Esophagus (tissue), 2 donors: ENCODE measurements around the gene SGSH. TPM values are rescaled to one million over a fixed set of nuclear protein-coding genes. Genes with fewer than 3 reads are reported as not detected.

Source experiments
- H3K27ac ChIP-seq, 2 donors: one replicate each; pipeline ENCODE4 v1.5.1; 2013; ENCODE audit warnings: low read depth in 2 of 2, mild to moderate bottlenecking in 2 of 2, inconsistent platforms in 1 of 2, low read length in 1 of 2, moderate library complexity in 1 of 2
- H3K27me3 ChIP-seq, 2 donors: one replicate each; pipeline ENCODE4 v1.6.1; 2013; ENCODE audit warnings: low read length in 2 of 2, control low read depth in 1 of 2, mild to moderate bottlenecking in 1 of 2; ENCODE audit not compliant: insufficient read depth in 2 of 2, control insufficient read depth in 1 of 2
- H3K36me3 ChIP-seq, 2 donors: one replicate each; pipeline ENCODE4 v1.6.1; 2013; ENCODE audit warnings: low read length in 1 of 2; ENCODE audit not compliant: control insufficient read depth in 2 of 2, insufficient read depth in 2 of 2
- H3K4me1 ChIP-seq, 2 donors: one replicate each; pipeline ENCODE4 v1.6.1; 2013; ENCODE audit warnings: low read length in 1 of 2; ENCODE audit not compliant: control insufficient read depth in 2 of 2, insufficient read depth in 2 of 2
- H3K4me3 ChIP-seq, 2 donors: one replicate each; pipeline ENCODE4 v1.5.1; 2013; ENCODE audit warnings: low read length in 2 of 2, mild to moderate bottlenecking in 2 of 2, low read depth in 1 of 2, moderate library complexity in 1 of 2
- H3K9me3 ChIP-seq, 2 donors: one replicate each; pipeline ENCODE4 v1.6.1; 2013; ENCODE audit warnings: mild to moderate bottlenecking in 2 of 2, low read depth in 1 of 2, low read length in 1 of 2, moderate library complexity in 1 of 2; ENCODE audit not compliant: control insufficient read depth in 2 of 2, insufficient read depth in 1 of 2
- WGBS, 2 donors: extraction: QIAGEN DNeasy Blood & Tissue Kit; methylation state at CpG; one replicate each; pipeline ENCODE4 v1.1.7; 2013; 5-methylcytosine and 5-hydroxymethylcytosine counted together
- polyA plus RNA-seq, 2 donors: library from polyadenylated mRNA; stranded (reverse); fragments of 200-250 nt; gene quantifications; one replicate each; pipeline ENCODE4 v1.2.3, GENCODE V29; 2013
- donor health status: healthy with polysubstance abuse.
- donor health status: Bipolar disorder and iron deficiency.

The SGSH gene
- polyA plus RNA-seq, 2 donors = 16.5 to 20.4 TPM

DNA sequence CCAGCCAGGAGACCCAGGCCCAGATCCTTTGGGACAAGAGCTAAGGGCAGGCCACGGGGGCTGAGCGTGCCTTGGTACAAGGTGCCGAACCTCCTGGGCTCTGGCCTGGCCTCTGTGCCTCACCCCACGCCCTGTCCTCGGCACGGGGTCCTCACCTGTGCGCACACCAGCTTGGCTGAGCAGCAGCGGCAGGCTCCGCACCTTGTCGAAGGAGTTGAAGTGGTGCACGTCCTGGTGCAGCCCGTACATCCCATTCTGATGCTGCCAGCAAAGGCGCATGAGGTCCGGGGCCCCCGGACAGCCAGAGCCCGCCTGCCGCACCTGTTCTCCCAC lies 5.3 kb downstream of the SGSH start:
- Histone ChIP-seq H3K27ac (no peak overlapping the region), H3K36me3 (peaks cover 20 to 48% of the 10 kb centered on the region in 2 donors), H3K4me1 (peaks cover 0 to 4% of the 10 kb centered on the region in 2 donors), H3K4me3 (no peak overlapping the region), H3K27me3 (no peaks in the 10 kb centered on the region), H3K9me3 (no peaks in the 10 kb centered on the region)
- WGBS, 2 donors = 92 to 93% methylated on average over 17 of the region's 17 CpGs

- Histone ChIP-seq H3K27me3 (no peaks in the 10 kb centered on the region), H3K9me3 (no peaks in the 10 kb centered on the region), H3K4me1 (peaks cover 0 to 4% of the 10 kb centered on the region in 2 donors), H3K27ac (no peak overlapping the region), H3K4me3 (no peak overlapping the region), H3K36me3 (peaks cover 24 to 54% of the 10 kb centered on the region in 2 donors)
- 92 to 94% methylated on average over 47 to 48 of the region's 48 CpGs for WGBS, 2 donors
These were observed 5.9 kb downstream of the SGSH start for GRCh38 chr17:80214012-80214877.

DNA sequence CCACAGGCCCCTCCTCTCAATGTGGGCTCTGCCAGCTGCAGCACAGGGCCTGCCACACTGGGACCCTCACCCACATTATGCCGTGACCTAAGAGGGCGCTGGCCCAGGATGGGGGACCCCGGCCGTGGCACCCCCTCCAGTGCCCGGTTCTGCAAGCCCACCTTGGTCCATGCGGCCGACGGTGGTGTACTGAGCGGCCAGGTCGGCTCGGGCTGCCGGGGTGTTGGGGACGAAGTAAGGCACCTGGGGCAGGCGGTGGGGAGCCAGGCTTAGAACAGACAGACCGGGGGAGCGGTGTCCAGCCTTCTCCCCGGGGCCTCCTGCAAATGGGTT lies 6.5 kb downstream of the SGSH start:
- H3K4me1 ChIP-seq = peaks cover 0 to 4% of the 10 kb centered on the region in 2 donors
- H3K27me3 ChIP-seq = no peaks in the 10 kb centered on the region
- H3K4me3 ChIP-seq = no peak overlapping the region
- H3K36me3 ChIP-seq = peaks cover 24 to 57% of the 10 kb centered on the region in 2 donors
- no peaks in the 10 kb centered on the region for H3K9me3 ChIP-seq
- H3K27ac ChIP-seq = no peak overlapping the region
- 96 to 97% methylated on average over 14 to 17 of the region's 17 CpGs for WGBS, 2 donors

- Histone ChIP-seq H3K27me3 (no peaks in the 10 kb centered on the region), H3K9me3 (no peaks in the 10 kb centered on the region), H3K4me1 (no peaks in the 10 kb centered on the region), H3K4me3 (no peak overlapping the region), H3K27ac (no peak overlapping the region), H3K36me3 (peaks cover 24 to 60% of the 10 kb centered on the region in 2 donors)
- WGBS, 2 donors = 86 to 89% methylated on average over 19 of the region's 19 CpGs
These were observed 7.0 kb downstream of the SGSH start for GRCh38 chr17:80212962-80213642.

- H3K27me3 ChIP-seq = no peaks in the 10 kb centered on the region
- peaks cover 24 to 60% of the 10 kb centered on the region in 2 donors for H3K36me3 ChIP-seq
- H3K27ac ChIP-seq = no peak overlapping the region
- H3K4me1 ChIP-seq = no peaks in the 10 kb centered on the region
- WGBS, 2 donors = 86 to 89% methylated on average over 12 of the region's 12 CpGs
- H3K4me3 ChIP-seq = no peak overlapping the region
- no peaks in the 10 kb centered on the region for H3K9me3 ChIP-seq
These were observed 7.6 kb downstream of the SGSH start for GRCh38 chr17:80212511-80212910.

DNA sequence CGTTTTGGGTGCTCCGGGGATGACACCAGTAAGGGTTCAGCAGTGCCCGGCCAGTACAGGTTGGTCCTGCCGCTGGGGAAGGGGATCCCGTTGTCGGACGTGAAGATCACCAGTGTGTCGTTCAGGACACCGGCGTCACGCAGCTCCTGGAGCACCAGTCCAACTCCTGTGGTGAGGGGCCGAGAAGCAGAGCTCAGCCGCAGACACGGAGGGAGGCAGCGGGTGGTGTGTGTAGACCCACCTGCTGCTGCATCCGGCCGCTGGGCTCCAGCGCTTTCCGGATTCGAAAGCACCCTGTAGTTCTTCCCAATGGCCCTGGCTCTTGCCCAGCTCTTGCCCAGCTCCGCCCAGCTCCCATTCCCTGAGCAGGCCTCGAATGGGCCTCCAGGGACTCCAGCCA lies 8.0 kb downstream of the SGSH start:
- WGBS, 2 donors = 89 to 91% methylated on average over 22 of the region's 22 CpGs
- Histone ChIP-seq H3K27ac (no peak overlapping the region), H3K9me3 (no peaks in the 10 kb centered on the region), H3K4me1 (no peaks in the 10 kb centered on the region), H3K27me3 (no peaks in the 10 kb centered on the region), H3K36me3 (peaks cover 24 to 56% of the 10 kb centered on the region in 2 donors), H3K4me3 (no peak overlapping the region)

GRCh38 chr17:80210348-80211108 lies 9.6 kb downstream of the SGSH start:
- Histone ChIP-seq H3K27me3 (no peaks in the 10 kb centered on the region), H3K9me3 (no peaks in the 10 kb centered on the region), H3K4me3 (no peak overlapping the region), H3K4me1 (no peaks in the 10 kb centered on the region), H3K27ac (no peak overlapping the region), H3K36me3 (peaks cover 24 to 58% of the 10 kb centered on the region in 2 donors)
- 96 to 97% methylated on average over 47 of the region's 47 CpGs for WGBS, 2 donors

DNA sequence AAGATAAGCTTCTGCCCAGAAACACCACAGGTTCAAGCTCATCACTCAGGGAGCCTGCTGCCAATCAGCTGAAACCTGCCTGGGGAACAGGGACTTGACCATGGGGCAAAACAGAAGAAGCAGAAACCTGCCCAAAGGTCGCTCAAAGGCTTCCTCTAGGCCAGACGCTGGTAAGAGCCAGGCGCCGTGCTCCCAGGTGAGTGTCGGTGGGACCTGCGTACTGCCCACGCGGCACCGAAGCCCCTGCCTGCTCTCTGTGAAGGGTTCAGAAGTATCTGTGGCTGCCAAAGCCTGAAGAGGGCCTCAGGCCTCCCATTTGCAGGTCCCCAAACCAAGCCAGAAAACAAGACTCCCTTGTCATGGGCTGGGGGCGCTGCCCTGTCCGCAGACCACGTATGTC lies 10.4 kb downstream of the SGSH start:
- Histone ChIP-seq H3K27me3 (no peaks in the 10 kb centered on the region), H3K4me3 (no peak overlapping the region), H3K4me1 (no peaks in the 10 kb centered on the region), H3K36me3 (peaks cover 24 to 59% of the 10 kb centered on the region in 2 donors), H3K27ac (no peak overlapping the region), H3K9me3 (no peaks in the 10 kb centered on the region)
- WGBS, 2 donors = 86 to 93% methylated on average over 12 of the region's 12 CpGs

DNA sequence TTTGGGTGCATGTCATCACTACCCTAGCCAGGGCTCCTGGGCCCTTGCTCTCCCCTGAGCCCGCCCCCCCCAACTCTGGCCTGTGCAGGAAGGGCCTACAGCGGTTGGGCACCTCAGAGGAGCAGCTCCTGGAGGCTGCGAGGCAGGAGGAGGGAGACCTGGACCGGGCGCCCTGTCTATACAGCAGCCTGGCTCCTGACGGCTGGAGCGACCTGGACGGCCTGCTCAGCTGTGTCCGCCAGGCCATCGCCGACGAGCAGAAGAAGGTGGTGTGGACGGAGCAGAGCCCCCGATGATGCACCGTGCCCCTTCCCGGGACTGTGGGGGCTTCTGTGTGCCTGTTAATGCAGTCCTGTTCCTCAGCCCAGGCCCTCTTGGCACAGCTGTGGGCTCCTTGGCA lies 12.1 kb downstream of the SGSH start:
- Histone ChIP-seq H3K4me1 (no peaks in the 10 kb centered on the region), H3K9me3 (no peaks in the 10 kb centered on the region), H3K4me3 (no peak overlapping the region), H3K27me3 (no peaks in the 10 kb centered on the region), H3K27ac (no peak overlapping the region), H3K36me3 (peaks cover 20 to 64% of the 10 kb centered on the region in 2 donors)
- 96 to 97% methylated on average over 16 of the region's 16 CpGs for WGBS, 2 donors
